HepG2 (cell line): Measurements from ENCODE around the gene CPT1A. TPM values are rescaled to one million over a fixed set of nuclear protein-coding genes. Genes with fewer than 3 reads are reported as not detected.
A peak's percentile ranks its signal among the peaks of the same experiment; 100 is the strongest.

Source experiments
- ATF6 ChIP-seq: sonication (generic); formaldehyde crosslinking; conservative IDR thresholded peaks from 2 replicates; pipeline ENCODE4 v1.4.0; 2020; ENCODE audit warnings: missing genetic modification reagents
- CBFB ChIP-seq: sonication (generic); formaldehyde crosslinking; IDR thresholded peaks from 2 replicates; pipeline ENCODE4 v1.4.0; 2020; ENCODE audit warnings: missing genetic modification reagents
- CCAR2 ChIP-seq: fragments of 200-400 bp; formaldehyde crosslinking; optimal IDR thresholded peaks from 2 replicates; pipeline ENCODE3; 2018; ENCODE audit warnings: low read depth, mild to moderate bottlenecking, low read length, moderate library complexity
- ETV5 ChIP-seq: IDR thresholded peaks from 2 replicates; pipeline ENCODE4 v1.6.1; 2018; ENCODE audit warnings: missing biosample characterization, missing genetic modification reagents, inconsistent platforms, borderline replicate concordance
- HNF4A ChIP-seq: sonication (generic); formaldehyde crosslinking; IDR thresholded peaks from 2 replicates; pipeline ENCODE4 v1.4.0; 2020; ENCODE audit warnings: missing genetic modification reagents
- KLF6 ChIP-seq: IDR thresholded peaks from 2 replicates; pipeline ENCODE4 v1.8.0; 2016; ENCODE audit warnings: missing biosample characterization, missing genetic modification reagents
- MED8 ChIP-seq: sonication (generic); formaldehyde crosslinking; IDR thresholded peaks from 2 replicates; pipeline ENCODE4 v1.8.1; 2023; ENCODE audit warnings: mild to moderate bottlenecking, missing genetic modification reagents; ENCODE audit not compliant: insufficient replicate concordance
- NCOR1 ChIP-seq: fragments of 200-600 bp; sonication (generic); IDR thresholded peaks from 2 replicates; pipeline ENCODE4 v1.7.0; 2017; ENCODE audit warnings: antibody characterized with exemption, low read length, borderline replicate concordance
- NONO ChIP-seq, 2 experiments: fragments of 450-650 bp in 1 of 2; sonication (generic) in 1 of 2; formaldehyde crosslinking in 1 of 2; IDR thresholded peaks in 1 of 2; conservative IDR thresholded peaks in 1 of 2; 2 replicates each; pipeline versions ENCODE4 v1.6.1 to v1.8.0; 2017 to 2022; ENCODE audit warnings: mild to moderate bottlenecking in 1 of 2, missing genetic modification reagents in 1 of 2, moderate library complexity in 1 of 2
- NPAS2 ChIP-seq: sonication (generic); formaldehyde crosslinking; IDR thresholded peaks from 2 replicates; pipeline ENCODE4 v1.8.0; 2022; ENCODE audit warnings: mild to moderate bottlenecking, missing genetic modification reagents, borderline replicate concordance
- PRPF4 ChIP-seq: fragments of 200-400 bp; formaldehyde crosslinking; IDR thresholded peaks from 2 replicates; pipeline ENCODE4 v1.6.1; 2016; ENCODE audit warnings: low read length, low read depth; ENCODE audit not compliant: poor library complexity, severe bottlenecking
- RBM22 ChIP-seq: fragments of 200-400 bp; formaldehyde crosslinking; optimal IDR thresholded peaks from 2 replicates; pipeline ENCODE3; 2017; ENCODE audit warnings: mild to moderate bottlenecking, low read length, moderate library complexity
- SIN3B ChIP-seq: fragments of 150-350 bp; IDR thresholded peaks from 2 replicates; pipeline ENCODE4 v1.6.1; 2014; ENCODE audit warnings: low read length
- SOX13 ChIP-seq, 3 experiments: fragments of 450-650 bp in 1 of 3; sonication (generic) in 1 of 3; formaldehyde crosslinking in 1 of 3; IDR thresholded peaks in 2 of 3; conservative IDR thresholded peaks in 1 of 3; 2 replicates each; pipeline versions ENCODE4 v1.5.0 to v1.6.1; 2016 to 2020; ENCODE audit warnings: antibody characterized with exemption in 1 of 3, mild to moderate bottlenecking in 1 of 3, missing compliant biosample characterization in 1 of 3, missing genetic modification reagents in 1 of 3, moderate library complexity in 1 of 3
- ZBTB37 ChIP-seq: sonication (generic); formaldehyde crosslinking; IDR thresholded peaks from 2 replicates; pipeline ENCODE4 v1.4.0; 2020; ENCODE audit warnings: mild to moderate bottlenecking, missing genetic modification reagents
- ZBTB7A ChIP-seq: sonication (generic); formaldehyde crosslinking; IDR thresholded peaks from 2 replicates; pipeline ENCODE4 v1.8.0; 2022; ENCODE audit warnings: mild to moderate bottlenecking, missing genetic modification reagents
- ZNF503 ChIP-seq: sonication (generic); formaldehyde crosslinking; IDR thresholded peaks from 2 replicates; pipeline ENCODE4 v1.4.0; 2020; ENCODE audit warnings: missing genetic modification reagents
- ZNF530 ChIP-seq: sonication (generic); formaldehyde crosslinking; IDR thresholded peaks from 2 replicates; pipeline ENCODE4 v1.5.0; 2020; ENCODE audit warnings: low read depth, mild to moderate bottlenecking, missing genetic modification reagents
- ZNF780A ChIP-seq: sonication (generic); formaldehyde crosslinking; IDR thresholded peaks from 2 replicates; pipeline ENCODE4 v1.8.0; 2022; ENCODE audit warnings: mild to moderate bottlenecking, missing genetic modification reagents, moderate library complexity
- ZSCAN30 ChIP-seq: sonication (generic); formaldehyde crosslinking; IDR thresholded peaks from 2 replicates; pipeline ENCODE4 v1.5.0; 2020; ENCODE audit warnings: mild to moderate bottlenecking, missing genetic modification reagents
- polyA plus RNA-seq, 8 experiments: library from polyadenylated mRNA; depleted of rRNA in 3 of 8; stranded (reverse) in 7 of 8; unstranded in 1 of 8; fragments of >200 nt; fragmentation: Illumina TruSeq in 4 of 8; extraction: Trizol in 4 of 8; gene quantifications; 2 replicates each; pipeline versions ENCODE4 v1.2.1 to v1.2.3, GENCODE V29; 2011 to 2016; ENCODE audit warnings: low read depth in 4 of 8, missing spikeins in 1 of 8, mixed read lengths in 1 of 8; ENCODE audit not compliant: insufficient read depth in 1 of 8
- total RNA-seq, 5 experiments: library from RNA; depleted of rRNA; stranded (reverse); fragments of >200 nt; fragmentation: Illumina TruSeq; extraction: Trizol; gene quantifications; 2 replicates each; pipeline ENCODE4 v1.2.3, GENCODE V29; 2016; ENCODE audit warnings: low read depth in 1 of 5
- TF ChIP-seq, protein P1 (sequence below): sonication (generic); formaldehyde crosslinking; IDR thresholded peaks from 2 replicates; pipeline ENCODE4 v1.4.0; 2020; ENCODE audit warnings: mild to moderate bottlenecking, missing genetic modification reagents
- TF ChIP-seq, protein P2 (sequence below): sonication (generic); formaldehyde crosslinking; IDR thresholded peaks from 2 replicates; pipeline ENCODE4 v1.5.0; 2020; ENCODE audit warnings: mild to moderate bottlenecking, missing genetic modification reagents, moderate library complexity

Gene CPT1A
- total and polyA plus RNA-seq, 2 of the 13 experiments (the other 11 are each of a cell fraction or from before 2014, with no cell fraction given): 7.0 to 7.1 TPM

DNA sequence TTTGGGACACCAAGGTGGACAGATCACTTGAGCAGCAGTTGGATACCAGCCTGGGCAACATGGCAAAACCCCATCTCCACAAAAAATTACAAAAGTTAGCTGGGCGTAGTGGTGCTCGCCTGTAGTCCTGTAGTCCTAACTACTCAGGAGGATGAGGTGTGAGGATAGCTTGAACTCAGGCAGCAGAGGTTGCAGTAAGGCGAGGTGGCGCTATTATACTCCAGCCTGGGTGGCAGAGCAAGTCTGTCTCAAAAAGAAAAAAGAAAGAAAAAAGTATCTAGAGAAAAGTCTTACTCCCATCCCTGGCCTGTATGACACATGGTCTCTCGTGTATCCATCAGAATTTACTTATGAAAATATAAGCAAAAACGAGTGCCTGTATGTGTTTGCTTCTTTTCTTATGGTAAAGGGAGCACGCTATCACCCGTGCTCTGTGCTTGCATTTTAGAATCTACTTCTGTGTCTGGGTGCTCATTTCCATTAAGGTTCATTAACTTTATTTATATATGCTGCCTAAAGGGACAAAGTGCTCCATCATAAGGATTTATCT lies 15.4 kb upstream of the CPT1A start (continued):
- no peak for TF ChIP-seq ZNF503 (CRISPR knock-in tag)
- TF ChIP-seq MED8: no peak
- TF ChIP-seq NCOR1: no peak
- no peak for TF ChIP-seq RBM22
- TF ChIP-seq HNF4A: no peak
- no peak for TF ChIP-seq KLF6 (CRISPR knock-in tag)
- TF ChIP-seq SOX13 (IDR thresholded peaks at IDR 0.05): no peak
- no peak for TF ChIP-seq SOX13 (CRISPR knock-in tag; conservative IDR thresholded peaks at IDR 0.05 in 1 of 2, IDR thresholded peaks at IDR 0.05 in 1 of 2)
- no peak for TF ChIP-seq NONO (IDR thresholded peaks at IDR 0.05)
- TF ChIP-seq NONO (CRISPR knock-in tag; conservative IDR thresholded peaks at IDR 0.05): no peak
- TF ChIP-seq, protein P1, sequence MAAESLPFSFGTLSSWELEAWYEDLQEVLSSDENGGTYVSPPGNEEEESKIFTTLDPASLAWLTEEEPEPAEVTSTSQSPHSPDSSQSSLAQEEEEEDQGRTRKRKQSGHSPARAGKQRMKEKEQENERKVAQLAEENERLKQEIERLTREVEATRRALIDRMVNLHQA (CRISPR knock-in tag): no peak
- no peak for TF ChIP-seq ATF6 (CRISPR knock-in tag)
- peak; percentile 10 for TF ChIP-seq CCAR2
- TF ChIP-seq ZNF530 (CRISPR knock-in tag): no peak
- no peak for TF ChIP-seq ZNF780A (CRISPR knock-in tag)
- TF ChIP-seq ZBTB37 (CRISPR knock-in tag): 0 out of 2 replicates have a peak, but pooled peaks have one; percentile 46
- TF ChIP-seq, protein P2, sequence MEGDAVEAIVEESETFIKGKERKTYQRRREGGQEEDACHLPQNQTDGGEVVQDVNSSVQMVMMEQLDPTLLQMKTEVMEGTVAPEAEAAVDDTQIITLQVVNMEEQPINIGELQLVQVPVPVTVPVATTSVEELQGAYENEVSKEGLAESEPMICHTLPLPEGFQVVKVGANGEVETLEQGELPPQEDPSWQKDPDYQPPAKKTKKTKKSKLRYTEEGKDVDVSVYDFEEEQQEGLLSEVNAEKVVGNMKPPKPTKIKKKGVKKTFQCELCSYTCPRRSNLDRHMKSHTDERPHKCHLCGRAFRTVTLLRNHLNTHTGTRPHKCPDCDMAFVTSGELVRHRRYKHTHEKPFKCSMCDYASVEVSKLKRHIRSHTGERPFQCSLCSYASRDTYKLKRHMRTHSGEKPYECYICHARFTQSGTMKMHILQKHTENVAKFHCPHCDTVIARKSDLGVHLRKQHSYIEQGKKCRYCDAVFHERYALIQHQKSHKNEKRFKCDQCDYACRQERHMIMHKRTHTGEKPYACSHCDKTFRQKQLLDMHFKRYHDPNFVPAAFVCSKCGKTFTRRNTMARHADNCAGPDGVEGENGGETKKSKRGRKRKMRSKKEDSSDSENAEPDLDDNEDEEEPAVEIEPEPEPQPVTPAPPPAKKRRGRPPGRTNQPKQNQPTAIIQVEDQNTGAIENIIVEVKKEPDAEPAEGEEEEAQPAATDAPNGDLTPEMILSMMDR (CRISPR knock-in tag): peak; percentile 46
- TF ChIP-seq CBFB (CRISPR knock-in tag): no peak
- TF ChIP-seq PRPF4: no peak
- no peak for TF ChIP-seq SIN3B
- TF ChIP-seq ETV5 (CRISPR knock-in tag): no peak
- no peak for TF ChIP-seq NPAS2
- TF ChIP-seq ZBTB7A (CRISPR knock-in tag): no peak
- no peak for TF ChIP-seq ZSCAN30 (CRISPR knock-in tag)
